Nephron progenitor cell (in vitro differentiated cells): ENCODE data around the gene CDC42EP2.
"Not testable (repeated sequence)": the region's sequence is repeated elsewhere in the genome, so short reads cannot be mapped to it uniquely, and the experiment has no call there.

Source experiments
- DNase-seq: peaks from one replicate; pipeline ENCODE4 v3.0.0; 2021
- H3K27ac Mint-ChIP-seq: 2 replicates; pipeline ENCODE4 v1.8.0; 2021; ENCODE audit warnings: mild to moderate bottlenecking, moderate library complexity, mixed read lengths
- H3K27me3 Mint-ChIP-seq: 2 replicates; pipeline ENCODE4 v1.8.0; 2021; ENCODE audit warnings: mild to moderate bottlenecking, low read depth, mixed read lengths; ENCODE audit not compliant: poor library complexity
- H3K36me3 Mint-ChIP-seq: 2 replicates; pipeline ENCODE4 v1.8.0; 2021; ENCODE audit warnings: low read depth, mixed read lengths
- H3K4me1 Mint-ChIP-seq: 2 replicates; pipeline ENCODE4 v1.8.0; 2021; ENCODE audit warnings: mixed read lengths
- H3K4me3 Mint-ChIP-seq: 2 replicates; pipeline ENCODE4 v1.8.0; 2021; ENCODE audit warnings: mild to moderate bottlenecking, moderate library complexity, mixed read lengths
- H3K9me3 Mint-ChIP-seq: 2 replicates; pipeline ENCODE4 v1.8.0; 2021; ENCODE audit warnings: mild to moderate bottlenecking, moderate library complexity, mixed read lengths
- CTCF ChIP-seq: fragments of 200-600 bp; sonication (generic); IDR thresholded peaks from 2 replicates; pipeline ENCODE4 v1.5.0; 2021; ENCODE audit warnings: antibody characterized with exemption

The CDC42EP2 gene

GRCh38 chr11:65325435-65325834 lies 10.8 kb downstream of the CDC42EP2 start:
- DNase-seq = no peak
- Mint-ChIP-seq H3K27ac (no peak overlapping the region), H3K27me3 (peaks cover 6% of the 10 kb centered on the region), H3K4me3 (no peak overlapping the region), H3K36me3 (no peaks in the 10 kb centered on the region), H3K4me1 (peaks cover 6% of the 10 kb centered on the region), H3K9me3 (no peaks in the 10 kb centered on the region)
- no peak for TF ChIP-seq CTCF

GRCh38 chr11:65327021-65327420 lies 12.4 kb downstream of the CDC42EP2 start:
- Mint-ChIP-seq H3K4me3 (no peak overlapping the region), H3K36me3 (no peaks in the 10 kb centered on the region), H3K4me1 (peaks cover 6% of the 10 kb centered on the region), H3K27me3 (peaks cover 6% of the 10 kb centered on the region), H3K27ac (no peak overlapping the region), H3K9me3 (no peaks in the 10 kb centered on the region)
- no peak for DNase-seq
- no peak for TF ChIP-seq CTCF

DNA sequence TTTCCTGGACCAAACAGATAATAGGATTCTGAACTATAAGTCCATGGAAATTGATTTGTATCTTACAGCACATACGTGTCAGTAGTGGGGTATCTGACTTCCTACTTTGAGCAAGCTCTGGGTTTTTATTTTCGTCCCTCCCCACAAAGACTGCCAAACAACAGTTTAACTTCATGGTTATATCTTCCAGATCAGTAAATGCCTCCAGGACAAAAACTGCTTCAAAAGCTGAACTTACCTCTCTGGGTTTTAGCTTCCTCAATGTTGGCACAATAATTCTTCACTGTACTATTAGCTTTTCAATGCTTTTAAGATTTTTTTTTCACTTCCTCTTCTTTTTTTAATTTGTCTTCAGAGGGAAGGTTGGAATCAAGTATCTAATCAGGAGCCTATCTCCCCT lies 14.8 kb downstream of the CDC42EP2 start:
- Mint-ChIP-seq H3K36me3 (no peaks in the 10 kb centered on the region), H3K27ac (no peak overlapping the region), H3K4me3 (no peak overlapping the region), H3K27me3 (peaks cover 9% of the 10 kb centered on the region), H3K9me3 (no peaks in the 10 kb centered on the region), H3K4me1 (peaks cover 8% of the 10 kb centered on the region)
- TF ChIP-seq CTCF = no peak
- no peak for DNase-seq

DNA sequence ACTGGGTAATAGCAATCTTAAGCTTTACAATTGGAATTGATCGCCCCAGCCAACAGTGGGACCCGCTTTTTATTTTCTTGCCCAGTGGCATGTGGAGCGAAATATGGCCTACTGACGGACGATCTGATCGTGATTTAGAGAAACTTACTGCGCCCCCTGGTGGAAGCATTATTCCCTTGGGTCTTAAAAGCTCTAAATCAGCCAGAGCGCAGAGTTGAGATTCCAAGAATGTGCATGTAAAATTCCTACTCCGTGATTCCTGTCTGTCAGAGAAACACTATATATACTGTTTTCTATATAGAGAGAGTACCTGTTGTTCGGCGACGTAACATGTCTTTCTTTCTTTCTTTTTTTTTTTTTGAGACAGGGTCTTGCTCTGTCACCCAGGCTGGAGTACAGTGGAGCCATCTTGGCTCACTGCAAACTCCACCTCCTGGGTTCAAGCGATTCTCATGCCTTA lies 15.3 kb downstream of the CDC42EP2 start:
- peak; percentile 81 for TF ChIP-seq CTCF
- Mint-ChIP-seq H3K36me3 (no peaks in the 10 kb centered on the region), H3K4me3 (no peak overlapping the region), H3K27me3 (peaks cover 9% of the 10 kb centered on the region), H3K9me3 (no peaks in the 10 kb centered on the region), H3K27ac (no peak overlapping the region), H3K4me1 (peaks cover 12% of the 10 kb centered on the region)
- peak; percentile 90 for DNase-seq

GRCh38 chr11:65330544-65330943 lies 15.9 kb downstream of the CDC42EP2 start:
- H3K4me3 Mint-ChIP-seq = no peak overlapping the region
- TF ChIP-seq CTCF = no peak
- no peak overlapping the region for H3K27ac Mint-ChIP-seq
- no peaks in the 10 kb centered on the region for H3K36me3 Mint-ChIP-seq
- peaks cover 18% of the 10 kb centered on the region for H3K4me1 Mint-ChIP-seq
- H3K9me3 Mint-ChIP-seq = no peaks in the 10 kb centered on the region
- no peak for DNase-seq
- peaks cover 9% of the 10 kb centered on the region for H3K27me3 Mint-ChIP-seq

GRCh38 chr11:65332591-65332990 lies 17.9 kb downstream of the CDC42EP2 start:
- peaks cover 21% of the 10 kb centered on the region for H3K4me1 Mint-ChIP-seq
- not testable (repeated sequence) for H3K27me3 Mint-ChIP-seq, DNase-seq, H3K36me3 Mint-ChIP-seq, H3K4me3 Mint-ChIP-seq, H3K27ac Mint-ChIP-seq, H3K9me3 Mint-ChIP-seq
